HepG2 (cell line): ENCODE measurements around the gene WASHC3. TPM values are rescaled to one million over a fixed set of nuclear protein-coding genes. Genes with fewer than 3 reads are reported as not detected.
"Not testable (repeated sequence)": the region's sequence is repeated elsewhere in the genome, so short reads cannot be mapped to it uniquely, and the experiment has no call there.

Source experiments
- ATAC-seq: fragments of 200-7000 bp; cut with Tn5 transposase; 3 replicates; pipeline ENCODE4 v1.9.1; 2020; ENCODE audit warnings: mild to moderate bottlenecking, moderate library complexity
- BruUV-seq: library from RNA; stranded (reverse); fragments of 400-500 nt; replicated peaks from 2 replicates; lab custom pipeline; 2021; lab: Mats Ljungman, UMichigan
- CTCF ChIA-PET: fragments of 300-600 bp; formaldehyde crosslinking; extraction: SDS; loops from one replicate; lab custom pipeline; 2021; ENCODE audit warnings: low total read pairs, inconsistent platforms, low intra/inter-chr PET ratio; lab: Yijun Ruan, JAX
- POLR2A ChIA-PET: fragments of 350-600 bp; sonication (Branson Sonifier 250); formaldehyde crosslinking; loops from one replicate; lab custom pipeline; 2020; ENCODE audit warnings: antibody characterized with exemption, inconsistent platforms; lab: Yijun Ruan, JAX
- DNase-seq: peaks from one replicate; pipeline ENCODE4 v3.0.0-alpha.2; 2015; ENCODE audit warnings: low spot score
- FAIRE-seq: peaks from 3 replicates; lab custom pipeline; 2011; peaks lifted over from hg19 to GRCh38; lab: Jason Lieb, UNC
- H2AFZ ChIP-seq: one replicate; pipeline ENCODE4 v1.6.1; 2011; ENCODE audit warnings: low read length, inconsistent platforms
- H3K27ac ChIP-seq: fragments of 300-600 bp; 3 replicates; pipeline ENCODE4 v1.8.0; 2011; ENCODE audit warnings: mixed run types, mild to moderate bottlenecking, mixed read lengths, low read length, inconsistent platforms; ENCODE audit not compliant: insufficient read depth; ENCODE audit errors: extremely low read length
- H3K27me3 ChIP-seq, 2 experiments: fragments of 200-600 bp in 1 of 2; 2 replicates in 1 of 2; 3 replicates in 1 of 2; pipeline versions ENCODE4 v1.6.0 to v1.8.0; 2011; ENCODE audit warnings: low read length in 2 of 2, mild to moderate bottlenecking in 2 of 2, moderate library complexity in 2 of 2, inconsistent platforms in 1 of 2; ENCODE audit not compliant: insufficient read depth in 2 of 2, control insufficient read depth in 1 of 2
- H3K36me3 ChIP-seq, 2 experiments: fragments of 200-600 bp in 1 of 2; replicated peaks in 1 of 2; 2 replicates in 1 of 2; 3 replicates in 1 of 2; pipeline versions ENCODE4 v1.5.1 to v1.8.0; 2011; ENCODE audit warnings: low read length in 2 of 2, inconsistent platforms in 1 of 2; ENCODE audit not compliant: insufficient read depth in 2 of 2, control insufficient read depth in 1 of 2
- H3K4me1 ChIP-seq: 2 replicates; pipeline ENCODE4 v1.5.1; 2012; ENCODE audit warnings: low read length, inconsistent platforms; ENCODE audit not compliant: insufficient read depth
- H3K4me2 ChIP-seq: 2 replicates; pipeline ENCODE4 v1.6.0; 2011; ENCODE audit warnings: low read depth, low read length, inconsistent platforms
- H3K4me3 ChIP-seq, 3 experiments: fragments of 200-600 bp in 1 of 3; sonication (generic), shearing (Covaris generic) in 1 of 3; replicated peaks in 1 of 3; 2 replicates each; pipeline ENCODE4 v1.5.1; 2011 to 2016; ENCODE audit warnings: low read length in 3 of 3, inconsistent platforms in 2 of 3, low read depth in 2 of 3, mild to moderate bottlenecking in 2 of 3, control low read depth in 1 of 3, mixed read lengths in 1 of 3; ENCODE audit not compliant: insufficient read depth in 1 of 3
- H3K79me2 ChIP-seq: one replicate; pipeline ENCODE4 v1.6.1; 2011; ENCODE audit warnings: low read length, inconsistent platforms; ENCODE audit not compliant: insufficient read depth
- H3K9ac ChIP-seq: 2 replicates; pipeline ENCODE4 v1.6.0; 2011; ENCODE audit warnings: mild to moderate bottlenecking, low read depth, low read length, inconsistent platforms; ENCODE audit not compliant: insufficient read depth
- H3K9me3 ChIP-seq: 2 replicates; pipeline ENCODE4 v1.5.1; 2012; ENCODE audit warnings: mild to moderate bottlenecking, low read length
- H4K20me1 ChIP-seq: 2 replicates; pipeline ENCODE4 v1.6.0; 2011; ENCODE audit warnings: inconsistent platforms, mild to moderate bottlenecking, low read length, moderate library complexity; ENCODE audit not compliant: insufficient read depth
- ASH2L ChIP-seq: fragments of 300-600, 200-600 bp; sonication (generic); IDR thresholded peaks from 2 replicates; pipeline ENCODE4 v1.7.0; 2017; ENCODE audit warnings: low read depth, mild to moderate bottlenecking, moderate library complexity, mixed read lengths, low read length; ENCODE audit not compliant: insufficient read length
- ATF5 ChIP-seq: sonication (generic); formaldehyde crosslinking; IDR thresholded peaks from 2 replicates; pipeline ENCODE4 v1.4.0; 2020; ENCODE audit warnings: mild to moderate bottlenecking, low read depth, missing genetic modification reagents
- RFX5 ChIP-seq: IDR thresholded peaks from 2 replicates; pipeline ENCODE4 v1.6.1; 2011; ENCODE audit warnings: low read depth, low read length, improper control_type of control experiment
- SIN3B ChIP-seq: fragments of 150-350 bp; IDR thresholded peaks from 2 replicates; pipeline ENCODE4 v1.6.1; 2014; ENCODE audit warnings: low read length
- ZBTB2 ChIP-seq: sonication (generic); formaldehyde crosslinking; IDR thresholded peaks from 2 replicates; pipeline ENCODE4 v1.8.0; 2022; ENCODE audit warnings: low read depth, missing genetic modification reagents
- ZBTB33 ChIP-seq: sonication (generic); formaldehyde crosslinking; IDR thresholded peaks from 2 replicates; pipeline ENCODE4 v1.4.0; 2020; ENCODE audit warnings: missing genetic modification reagents
- ZNF331 ChIP-seq: sonication (generic); formaldehyde crosslinking; IDR thresholded peaks from 2 replicates; pipeline ENCODE4 v1.4.0; 2020; ENCODE audit warnings: missing genetic modification reagents
- ZNF563 ChIP-seq: sonication (generic); formaldehyde crosslinking; IDR thresholded peaks from 2 replicates; pipeline ENCODE4 v1.8.0; 2022; ENCODE audit warnings: mild to moderate bottlenecking, moderate library complexity, missing genetic modification reagents
- ZNF616 ChIP-seq: sonication (generic); formaldehyde crosslinking; IDR thresholded peaks from 2 replicates; pipeline ENCODE4 v1.5.0; 2020; ENCODE audit warnings: low read depth, mild to moderate bottlenecking, missing genetic modification reagents
- ZNF766 ChIP-seq: sonication (generic); formaldehyde crosslinking; IDR thresholded peaks from 2 replicates; pipeline ENCODE4 v1.5.0; 2020; ENCODE audit warnings: missing genetic modification reagents, borderline replicate concordance
- ZNF878 ChIP-seq: sonication (generic); formaldehyde crosslinking; IDR thresholded peaks from 2 replicates; pipeline ENCODE4 v1.8.1; 2023; ENCODE audit warnings: mild to moderate bottlenecking, missing genetic modification reagents, moderate library complexity
- WGBS: methylation state at CpG from one replicate; pipeline ENCODE4 v1.1.6; 2017; ENCODE audit warnings: low lambda C conversion rate; 5-methylcytosine and 5-hydroxymethylcytosine counted together
- in situ Hi-C: cut with HindIII; loops from 2 replicates; pipeline ENCODE4 v1.10.0; 2017; ENCODE audit warnings: low pct_unique_long_range_greater_than_20kb; ENCODE audit not compliant: extremely low pct_ligation_motif_present
- intact Hi-C: fragments of 100-400 bp; cut with micrococcal nuclease; formaldehyde crosslinking; loops from one replicate; pipeline ENCODE4 v1.10.0; 2022; ENCODE audit not compliant: unreplicated experiment
- polyA plus RNA-seq, 8 experiments: library from polyadenylated mRNA; depleted of rRNA in 3 of 8; stranded (reverse) in 7 of 8; unstranded in 1 of 8; fragments of >200 nt; fragmentation: Illumina TruSeq in 4 of 8; extraction: Trizol in 4 of 8; gene quantifications; 2 replicates each; pipeline versions ENCODE4 v1.2.1 to v1.2.3, GENCODE V29; 2011 to 2016; ENCODE audit warnings: low read depth in 4 of 8, missing spikeins in 1 of 8, mixed read lengths in 1 of 8; ENCODE audit not compliant: insufficient read depth in 1 of 8
- total RNA-seq, 5 experiments: library from RNA; depleted of rRNA; stranded (reverse); fragments of >200 nt; fragmentation: Illumina TruSeq; extraction: Trizol; gene quantifications; 2 replicates each; pipeline ENCODE4 v1.2.3, GENCODE V29; 2016; ENCODE audit warnings: low read depth in 1 of 5
- TF ChIP-seq, protein P1 (sequence below): IDR thresholded peaks from 2 replicates; pipeline ENCODE4 v1.6.1; 2018; ENCODE audit warnings: missing genetic modification reagents

WASHC3 gene
- total and polyA plus RNA-seq, 2 of the 13 experiments (the other 11 are each of a cell fraction or from before 2014, with no cell fraction given) = 32.7 to 47.3 TPM

- TF ChIP-seq ZBTB2 (CRISPR knock-in tag) = no peak
- TF ChIP-seq, all 625 proteins: peak for 0
Observed at GRCh38 chr12:102080842-102081241, 19.1 kb upstream of the WASHC3 start (continued).

- H3K27me3 ChIP-seq, H3K9ac ChIP-seq, in situ Hi-C loops, H2AFZ ChIP-seq, FAIRE-seq, POLR2A ChIA-PET, H4K20me1 ChIP-seq, CTCF ChIA-PET, BruUV-seq, ATAC-seq, intact Hi-C loops, H3K27ac ChIP-seq, H3K79me2 ChIP-seq, DNase-seq, H3K4me3 ChIP-seq, H3K4me1 ChIP-seq, H3K4me2 ChIP-seq, H3K9me3 ChIP-seq: not testable (repeated sequence)
- 95% methylated on average over 7 of the region's 7 CpGs for WGBS
- peaks cover 3 to 23% of the 10 kb centered on the region in 2 experiments; a peak in 3 of 5 replicates for H3K36me3 ChIP-seq
Observed at GRCh38 chr12:102072092-102072491, 10.3 kb upstream of the WASHC3 start.

DNA sequence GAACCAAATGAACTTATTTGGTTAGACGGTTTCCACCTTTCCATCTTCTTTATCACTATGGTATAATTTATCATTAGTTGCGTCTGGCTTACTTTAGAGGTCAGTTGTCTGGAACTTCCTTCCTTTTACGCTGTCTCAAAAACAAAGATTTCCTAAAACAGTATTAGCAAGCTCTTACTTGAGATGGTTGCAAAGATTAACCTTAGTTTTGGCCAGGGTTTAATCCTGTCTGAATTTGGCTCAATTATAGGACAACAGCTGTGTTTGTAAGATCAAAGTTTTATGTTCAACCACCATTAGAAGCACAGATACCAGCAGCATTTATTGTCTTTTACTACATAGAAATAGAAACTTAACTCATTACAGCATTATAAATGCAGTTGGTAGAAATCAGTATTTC, 7.9 kb upstream of the WASHC3 start:
- intact Hi-C loops (no loop called here), in situ Hi-C loops (no loop called here)
- no peak overlapping the region for H3K9ac ChIP-seq
- H3K4me1 ChIP-seq = no peaks in the 10 kb centered on the region
- FAIRE-seq = no peak
- H3K4me2 ChIP-seq = no peak overlapping the region
- POLR2A ChIA-PET = no interaction called here
- no peaks in the 10 kb centered on the region for H4K20me1 ChIP-seq
- ATAC-seq = no peak
- H2AFZ ChIP-seq = no peak overlapping the region
- no TSS peak for BruUV-seq
- H3K9me3 ChIP-seq = no peaks in the 10 kb centered on the region
- CTCF ChIA-PET = no interaction called here
- no peak overlapping the region for H3K27ac ChIP-seq
- H3K79me2 ChIP-seq = no peaks in the 10 kb centered on the region
- DNase-seq = no peak
- H3K27me3 ChIP-seq = no peaks in the 10 kb centered on the region
- no peak overlapping the region for H3K4me3 ChIP-seq
- peaks cover 0 to under 1% of the 10 kb centered on the region in 2 experiments; a peak in 2 of 5 replicates for H3K36me3 ChIP-seq
- WGBS = 96% methylated on average over 3 of the region's 3 CpGs
- TF ChIP-seq ASH2L (no peak), ZNF616 (CRISPR knock-in tag) (no peak), ZNF331 (CRISPR knock-in tag) (no peak), RFX5 (no peak), ZBTB33 (no peak), ATF5 (CRISPR knock-in tag) (no peak), ZNF878 (no peak), ZNF563 (no peak), SIN3B (no peak), ZNF766 (CRISPR knock-in tag) (no peak)
- TF ChIP-seq, protein P1, sequence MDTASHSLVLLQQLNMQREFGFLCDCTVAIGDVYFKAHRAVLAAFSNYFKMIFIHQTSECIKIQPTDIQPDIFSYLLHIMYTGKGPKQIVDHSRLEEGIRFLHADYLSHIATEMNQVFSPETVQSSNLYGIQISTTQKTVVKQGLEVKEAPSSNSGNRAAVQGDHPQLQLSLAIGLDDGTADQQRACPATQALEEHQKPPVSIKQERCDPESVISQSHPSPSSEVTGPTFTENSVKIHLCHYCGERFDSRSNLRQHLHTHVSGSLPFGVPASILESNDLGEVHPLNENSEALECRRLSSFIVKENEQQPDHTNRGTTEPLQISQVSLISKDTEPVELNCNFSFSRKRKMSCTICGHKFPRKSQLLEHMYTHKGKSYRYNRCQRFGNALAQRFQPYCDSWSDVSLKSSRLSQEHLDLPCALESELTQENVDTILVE (CRISPR knock-in tag) = no peak
